SH-SY5Y (cell line): Measurements from ENCODE around the gene ITGB4.

Experiments
- GATA2 ChIP-seq: IDR thresholded peaks from 2 replicates; pipeline ENCODE4 v1.6.1; 2011; ENCODE audit warnings: mild to moderate bottlenecking, low read depth, low read length
- GATA3 ChIP-seq: IDR thresholded peaks from 2 replicates; pipeline ENCODE4 v1.6.1; 2011; ENCODE audit warnings: low read depth, mild to moderate bottlenecking, low read length, moderate library complexity

GRCh38 chr17:75791254-75791653 is 70.0 kb downstream of the ITGB4 start:
- no peak for TF ChIP-seq GATA2
- TF ChIP-seq GATA3, result no peak
